HCT116 (cell line): ENCODE data around the gene LRRC7. TPM values are rescaled to one million over a fixed set of nuclear protein-coding genes. Genes with fewer than 3 reads are reported as not detected.

Experiments
- ATAC-seq: fragments of 200-7000 bp; cut with Tn5 transposase; 2 replicates; pipeline ENCODE4 v1.9.1; 2020; ENCODE audit warnings: mild to moderate bottlenecking, moderate library complexity
- BruUV-seq: library from RNA; stranded (reverse); fragments of 400-500 nt; replicated peaks from 2 replicates; lab custom pipeline; 2021; lab: Mats Ljungman, UMichigan
- CTCF ChIA-PET: fragments of 300-600 bp; sonication (Branson Sonifier 250); formaldehyde crosslinking; loops from one replicate; lab custom pipeline; 2021; ENCODE audit warnings: antibody characterized with exemption; lab: Charles Lee
- POLR2A ChIA-PET: fragments of 300-600, 350-600 bp; sonication (Branson Sonifier 250); formaldehyde crosslinking; loops from one replicate; lab custom pipeline; 2021; ENCODE audit warnings: antibody characterized with exemption; lab: Charles Lee
- RAD21 ChIA-PET, 2 experiments: fragments of 300-600 bp; sonication (Branson Sonifier 250); formaldehyde crosslinking; loops; one replicate each; lab custom pipeline; 2023; ENCODE audit warnings: low total read pairs in 2 of 2; ENCODE audit not compliant: uncharacterized antibody in 2 of 2, unreplicated experiment in 2 of 2, low non-redundant PET in 1 of 2; lab: Charles Lee
- DNase-seq: peaks from one replicate; pipeline ENCODE4 v3.0.0-alpha.2; 2010; ENCODE audit warnings: low read depth, low spot score
- H2AFZ ChIP-seq: fragments of 200-600 bp; shearing (Covaris generic), sonication (generic); 2 replicates; pipeline ENCODE4 v1.6.1; 2017; ENCODE audit warnings: low read depth, mixed run types, mixed read lengths, antibody characterized with exemption, low read length; ENCODE audit not compliant: poor library complexity, severe bottlenecking
- H3K27ac ChIP-seq: 2 replicates; pipeline ENCODE4 v1.5.1; 2012; ENCODE audit warnings: low read depth, low read length
- H3K27me3 ChIP-seq: fragments of 200-600 bp; sonication (generic); 2 replicates; pipeline ENCODE4 v1.6.1; 2016; ENCODE audit warnings: mixed run types, low read length, mixed read lengths; ENCODE audit not compliant: insufficient read depth
- H3K36me3 ChIP-seq, 2 experiments: fragments of 200-500 bp in 1 of 2; fragments of 200-600 bp in 1 of 2; sonication (Bioruptor generic) in 1 of 2; sonication (generic) in 1 of 2; 2 replicates each; pipeline versions ENCODE4 v1.5.1 to v1.6.1; 2014 to 2016; ENCODE audit warnings: low read length in 2 of 2, inconsistent platforms in 1 of 2, mixed read lengths in 1 of 2, mixed run types in 1 of 2; ENCODE audit not compliant: insufficient read depth in 2 of 2, control insufficient read depth in 1 of 2
- H3K4me1 ChIP-seq, 2 experiments: fragments of 200-600 bp in 1 of 2; sonication (generic) in 1 of 2; 2 replicates each; pipeline versions ENCODE4 v1.5.1 to v1.6.1; 2012 to 2017; ENCODE audit warnings: low read length in 2 of 2, inconsistent platforms in 1 of 2, mild to moderate bottlenecking in 1 of 2, mixed read lengths in 1 of 2, mixed run types in 1 of 2, moderate library complexity in 1 of 2; ENCODE audit not compliant: insufficient read depth in 2 of 2, control insufficient read depth in 1 of 2
- H3K4me2 ChIP-seq: fragments of 200-600 bp; sonication (generic); 2 replicates; pipeline ENCODE4 v1.6.1; 2017; ENCODE audit warnings: mixed run types, low read length, mixed read lengths
- H3K4me3 ChIP-seq, 2 experiments: fragments of 200-600 bp in 1 of 2; sonication (generic) in 1 of 2; replicated peaks in 1 of 2; 2 replicates each; pipeline ENCODE4 v1.5.1; 2011 to 2016; ENCODE audit warnings: low read length in 2 of 2, control low read depth in 1 of 2, low read depth in 1 of 2, mild to moderate bottlenecking in 1 of 2, mixed read lengths in 1 of 2, mixed run types in 1 of 2
- H3K79me2 ChIP-seq: fragments of 200-600 bp; sonication (generic); 2 replicates; pipeline ENCODE4 v1.6.1; 2017; ENCODE audit warnings: mild to moderate bottlenecking, mixed run types, low read length, moderate library complexity, mixed read lengths; ENCODE audit not compliant: insufficient read depth
- H3K9ac ChIP-seq: fragments of 200-600 bp; sonication (generic); 2 replicates; pipeline ENCODE4 v1.6.1; 2016; ENCODE audit warnings: low read length, mixed read lengths
- H3K9me2 ChIP-seq: fragments of 200-600 bp; sonication (generic), shearing (Covaris generic); 2 replicates; pipeline ENCODE4 v1.6.1; 2017; ENCODE audit warnings: mixed run types, mild to moderate bottlenecking, moderate library complexity; ENCODE audit not compliant: insufficient read depth
- H3K9me3 ChIP-seq, 2 experiments: fragments of 200-500 bp in 1 of 2; fragments of 200-600 bp in 1 of 2; sonication (Bioruptor generic) in 1 of 2; sonication (generic) in 1 of 2; 2 replicates each; pipeline ENCODE4 v1.6.1; 2014 to 2017; ENCODE audit warnings: low read length in 2 of 2, mixed read lengths in 2 of 2, inconsistent platforms in 1 of 2, low read depth in 1 of 2, mild to moderate bottlenecking in 1 of 2, mixed run types in 1 of 2, moderate library complexity in 1 of 2; ENCODE audit not compliant: control insufficient read depth in 1 of 2, insufficient read depth in 1 of 2
- H4K20me1 ChIP-seq: fragments of 200-600 bp; sonication (generic), shearing (Covaris generic); 2 replicates; pipeline ENCODE4 v1.6.1; 2017; ENCODE audit warnings: mixed run types, mild to moderate bottlenecking, moderate library complexity; ENCODE audit not compliant: insufficient read depth
- ATF3 ChIP-seq: IDR thresholded peaks from 2 replicates; pipeline ENCODE4 v1.6.1; 2012
- CTCF ChIP-seq, 3 experiments: fragments of 200-600 bp in 1 of 3; sonication (generic) in 1 of 3; IDR thresholded peaks in 2 of 3; conservative IDR thresholded peaks in 1 of 3; 2 replicates each; pipeline ENCODE4 v1.5.1; 2012 to 2017; ENCODE audit warnings: low read depth in 2 of 3, low read length in 2 of 3, antibody characterized with exemption in 1 of 3, borderline replicate concordance in 1 of 3, control low read depth in 1 of 3, mild to moderate bottlenecking in 1 of 3, mixed read lengths in 1 of 3, mixed run types in 1 of 3, moderate library complexity in 1 of 3; ENCODE audit not compliant: insufficient read depth in 1 of 3
- EGR1 ChIP-seq: IDR thresholded peaks from 2 replicates; pipeline ENCODE4 v1.6.1; 2012; ENCODE audit warnings: low read depth
- ELF1 ChIP-seq: IDR thresholded peaks from 2 replicates; pipeline ENCODE4 v1.6.1; 2012; ENCODE audit warnings: low read depth, borderline replicate concordance
- EZH2 ChIP-seq: fragments of 200-600 bp; sonication (generic); IDR thresholded peaks from 2 replicates; pipeline ENCODE4 v1.6.1; 2017; ENCODE audit warnings: antibody characterized with exemption, mixed run types
- EZH2phosphoT487 ChIP-seq: fragments of 200-600 bp; IDR thresholded peaks from 2 replicates; pipeline ENCODE4 v1.6.1; 2018; ENCODE audit warnings: antibody characterized with exemption, borderline replicate concordance
- MAX ChIP-seq: IDR thresholded peaks from 2 replicates; pipeline ENCODE4 v1.6.1; 2012
- POLR2A ChIP-seq: IDR thresholded peaks from 2 replicates; pipeline ENCODE4 v1.7.0; 2011; ENCODE audit warnings: borderline replicate concordance; ENCODE audit not compliant: insufficient read depth, insufficient read length; ENCODE audit errors: extremely low read depth
- POLR2AphosphoS5 ChIP-seq: IDR thresholded peaks from 2 replicates; pipeline ENCODE4 v1.6.1; 2011; ENCODE audit warnings: mild to moderate bottlenecking, low read depth, low read length, moderate library complexity
- RAD21 ChIP-seq: IDR thresholded peaks from 2 replicates; pipeline ENCODE4 v1.6.1; 2012; ENCODE audit warnings: low read depth, mild to moderate bottlenecking
- REST ChIP-seq: IDR thresholded peaks from 2 replicates; pipeline ENCODE4 v1.6.1; 2012; ENCODE audit warnings: low read depth
- SIN3A ChIP-seq: IDR thresholded peaks from 2 replicates; pipeline ENCODE4 v1.6.1; 2012; ENCODE audit warnings: low read depth
- ZFX ChIP-seq: fragments of 450-650 bp; IDR thresholded peaks from 2 replicates; pipeline ENCODE4 v1.6.1; 2017
- intact Hi-C: fragments of 100-400 bp; cut with micrococcal nuclease; formaldehyde crosslinking; loops from 2 replicates; pipeline ENCODE4 v1.10.0; 2022
- total RNA-seq: library from RNA; stranded (reverse); gene quantifications from one replicate; pipeline ENCODE4 v1.2.1, GENCODE V29; 2021; ENCODE audit not compliant: unreplicated experiment

LRRC7 gene
- total RNA-seq, 1 experiment from 2014 or later, result not detected

- no TSS peak for BruUV-seq
- intact Hi-C loops, result no loop called here
- TF ChIP-seq ATF3 (no peak), EGR1 (no peak), POLR2A (no peak), ZFX (no peak), POLR2AphosphoS5 (no peak), RAD21 (no peak), ELF1 (no peak), EZH2phosphoT487 (no peak), CTCF (IDR thresholded peaks at IDR 0.05 in 2 of 3, conservative IDR thresholded peaks at IDR 0.05 in 1 of 3; ENCODE audit: borderline replicate concordance in 1 of 3, insufficient read depth in 1 of 3, low read depth in 2 of 3, low read length in 2 of 3) (no peak), MAX (no peak), EZH2 (no peak), SIN3A (no peak), REST (no peak)
- Histone ChIP-seq H3K9me3 (no peaks in the 10 kb centered on the region), H3K4me3 (no peak overlapping the region), H3K27me3 (peaks cover 38% of the 10 kb centered on the region), H3K4me2 (no peak overlapping the region), H3K9me2 (no peaks in the 10 kb centered on the region), H2AFZ (no peak overlapping the region), H3K79me2 (no peaks in the 10 kb centered on the region), H3K9ac (no peak overlapping the region), H4K20me1 (no peaks in the 10 kb centered on the region), H3K4me1 (no peaks in the 10 kb centered on the region), H3K36me3 (no peaks in the 10 kb centered on the region), H3K27ac (no peak overlapping the region)
- ChIA-PET POLR2A (no interaction called here), CTCF (no interaction called here), RAD21 (no interaction called here)
- no peak for DNase-seq
- ATAC-seq, result no peak
These were observed 509.3 kb downstream of the LRRC7 start for GRCh38 chr1:70077066-70077465.
